GM12891 (cell line): ENCODE data around the gene RBM20.
A peak's percentile ranks its signal among the peaks of the same experiment; 100 is the strongest.
"Not testable (repeated sequence)": the region's sequence is repeated elsewhere in the genome, so short reads cannot be mapped to it uniquely, and the experiment has no call there.

ENCODE experiments used
- DNase-seq: peaks from one replicate; pipeline ENCODE4 v3.0.0; 2011; ENCODE audit warnings: low spot score; ENCODE audit not compliant: insufficient read length
- FAIRE-seq: peaks from 2 replicates; lab custom pipeline; 2011; peaks lifted over from hg19 to GRCh38; lab: Jason Lieb, UNC
- PAX5 ChIP-seq: IDR thresholded peaks from 2 replicates; pipeline ENCODE4 v1.6.1; 2011; ENCODE audit warnings: low read length, moderate library complexity, mild to moderate bottlenecking; ENCODE audit not compliant: insufficient read depth, severe bottlenecking
- POLR2A ChIP-seq: IDR thresholded peaks from 2 replicates; pipeline ENCODE4 v1.6.1; 2011; ENCODE audit warnings: low read depth, low read length, control low read depth
- POLR2AphosphoS5 ChIP-seq: IDR thresholded peaks from 2 replicates; pipeline ENCODE4 v1.6.1; 2011; ENCODE audit warnings: low read depth, low read length, control low read depth
- POU2F2 ChIP-seq: IDR thresholded peaks from 2 replicates; pipeline ENCODE4 v1.6.1; 2011; ENCODE audit warnings: low read depth, mild to moderate bottlenecking, control low read depth, low read length, moderate library complexity
- SPI1 ChIP-seq: IDR thresholded peaks from 2 replicates; pipeline ENCODE4 v1.6.1; 2011; ENCODE audit warnings: low read depth, low read length, control low read depth
- TAF1 ChIP-seq: IDR thresholded peaks from 2 replicates; pipeline ENCODE4 v1.6.1; 2011; ENCODE audit warnings: low read depth, low read length, control low read depth

Gene RBM20

DNA sequence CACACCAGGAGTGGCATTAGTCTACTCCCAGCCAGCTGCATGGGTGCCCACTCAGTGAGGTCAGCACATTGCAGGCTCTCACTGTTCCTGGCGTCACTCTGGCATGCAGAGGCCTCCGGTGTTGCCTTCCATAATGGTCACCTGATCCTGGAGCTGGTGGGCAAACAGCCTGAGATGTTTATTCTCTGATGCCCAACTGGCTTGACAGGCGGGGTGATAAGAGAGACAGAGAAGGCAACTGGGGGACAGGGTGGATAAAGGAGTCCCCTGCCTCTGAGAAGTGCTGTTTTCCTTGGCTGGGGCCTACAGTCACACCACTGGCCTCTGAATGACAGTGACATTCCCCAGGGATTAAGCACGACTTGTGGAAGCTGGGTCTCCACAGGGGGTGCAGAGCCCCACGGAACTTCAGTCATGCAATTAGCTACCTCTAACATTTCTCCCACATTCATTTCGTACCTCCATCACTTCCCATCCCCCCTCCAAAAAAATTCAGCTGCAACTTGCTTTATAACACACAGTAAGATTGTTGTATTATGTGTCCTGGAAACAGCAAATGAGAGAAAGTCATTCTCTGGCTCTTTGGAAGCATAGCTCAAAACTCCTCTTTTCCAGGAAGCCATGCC lies 7.1 kb upstream of the RBM20 start:
- FAIRE-seq (no peak), DNase-seq (no peak)
- TF ChIP-seq SPI1 (no peak), PAX5 (no peak), TAF1 (no peak), POLR2AphosphoS5 (no peak), POLR2A (no peak), POU2F2 (no peak)

- FAIRE-seq, result no peak
- DNase-seq, result no peak
- TF ChIP-seq PAX5, result no peak
- no peak for TF ChIP-seq POU2F2
- TF ChIP-seq POLR2A, result no peak
- no peak for TF ChIP-seq POLR2AphosphoS5
- TF ChIP-seq TAF1, result no peak
- no peak for TF ChIP-seq SPI1
Observed at GRCh38 chr10:110637558-110638053, 6.5 kb upstream of the RBM20 start.

- DNase-seq (no peak), FAIRE-seq (no peak)
- TF ChIP-seq POLR2A (no peak), POLR2AphosphoS5 (no peak), POU2F2 (no peak), TAF1 (no peak), PAX5 (no peak), SPI1 (no peak)
Observed at GRCh38 chr10:110638319-110638718, 5.8 kb upstream of the RBM20 start.

DNA sequence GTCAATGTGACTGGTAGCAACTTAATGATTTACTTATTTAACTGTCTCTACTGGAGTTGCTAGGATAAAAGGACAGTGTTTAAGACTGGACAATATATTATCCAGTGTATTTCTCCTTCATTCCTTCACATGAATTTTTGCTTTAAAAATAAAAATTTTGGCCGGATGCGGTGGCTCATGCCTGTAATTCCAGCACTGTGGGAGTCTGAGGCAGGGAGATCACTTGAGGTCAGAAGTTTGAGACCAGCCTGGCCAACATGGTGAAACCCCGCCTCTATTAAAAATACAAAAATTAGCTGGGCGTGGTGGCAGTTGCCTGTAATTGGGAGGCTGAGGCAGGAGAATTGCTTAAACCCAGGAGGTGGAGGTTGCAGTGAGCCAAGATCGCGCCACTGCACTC lies 5.1 kb upstream of the RBM20 start:
- FAIRE-seq, DNase-seq: not testable (repeated sequence)

- DNase-seq, FAIRE-seq: not testable (repeated sequence)
Observed at GRCh38 chr10:110639858-110640257, 4.3 kb upstream of the RBM20 start.

DNA sequence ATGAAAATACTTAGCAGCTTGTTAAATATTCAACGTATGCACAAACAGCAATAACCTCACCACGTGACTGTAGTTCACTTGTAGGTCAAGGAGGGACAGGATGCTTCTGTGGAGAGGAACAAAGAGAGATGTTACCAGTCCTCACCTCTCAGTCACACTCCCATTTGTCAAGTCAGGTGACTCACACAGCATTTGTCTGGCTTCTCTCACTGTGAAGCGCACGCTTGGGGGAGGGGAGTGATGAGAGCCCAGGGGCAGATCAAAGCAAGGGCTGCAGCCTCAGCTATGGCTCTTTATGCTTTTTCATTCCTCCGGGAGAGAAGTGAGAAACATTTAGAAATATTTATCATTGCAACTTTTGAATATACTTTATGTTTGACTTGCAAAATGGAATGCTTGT lies 2.9 kb upstream of the RBM20 start:
- TF ChIP-seq POLR2AphosphoS5, result no peak
- no peak for TF ChIP-seq TAF1
- TF ChIP-seq POLR2A, result no peak
- peak; percentile 43 for FAIRE-seq
- no peak for DNase-seq

DNA sequence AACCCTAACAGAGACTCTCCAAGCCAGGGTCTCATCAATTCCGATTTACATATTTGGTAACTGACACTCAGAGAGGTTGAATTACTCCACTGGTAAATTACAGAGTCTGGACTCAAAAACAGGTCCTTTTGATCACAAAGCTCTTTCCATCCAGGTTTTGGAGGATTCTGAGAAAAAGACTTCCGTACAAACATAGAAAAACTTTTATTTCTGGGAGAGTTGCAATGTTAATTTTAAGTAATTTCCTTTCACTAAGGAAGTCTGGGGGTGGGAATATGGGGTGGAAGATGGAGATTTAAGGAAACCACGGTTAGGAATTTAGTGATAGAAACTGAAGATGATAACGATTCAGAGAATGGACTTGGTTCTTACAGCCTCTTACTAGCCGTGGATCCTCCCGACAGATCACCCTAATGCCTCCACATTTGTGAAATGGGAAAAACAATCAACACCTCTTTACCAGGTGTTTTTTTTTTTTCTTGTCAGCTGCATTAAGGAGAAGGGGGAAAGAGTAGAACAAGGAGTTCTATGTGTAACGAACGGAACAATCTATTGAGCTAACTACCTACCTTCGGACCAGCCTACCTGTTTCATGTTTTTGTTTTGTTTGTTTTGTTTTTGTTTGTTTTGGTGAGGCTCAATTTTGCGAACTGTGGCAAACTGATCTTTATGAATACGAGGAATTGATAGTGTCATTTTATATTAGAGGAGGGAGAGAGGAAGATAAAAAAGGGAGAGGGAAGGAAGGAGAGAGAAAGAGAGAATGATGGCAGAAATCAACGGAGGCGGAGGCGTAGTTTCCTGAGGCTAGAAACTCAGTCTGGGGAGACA lies 1.7 kb upstream of the RBM20 start:
- TF ChIP-seq PAX5 (no peak), SPI1 (no peak), POU2F2 (no peak), TAF1 (no peak), POLR2AphosphoS5 (no peak), POLR2A (no peak)
- no peak for FAIRE-seq
- DNase-seq, result no peak

- TF ChIP-seq POU2F2 (no peak), SPI1 (no peak), TAF1 (no peak), PAX5 (no peak), POLR2AphosphoS5 (no peak), POLR2A (no peak)
- peak; percentile 67 for FAIRE-seq
- no peak for DNase-seq
Observed at GRCh38 chr10:110643035-110643652, 992 bp upstream of the RBM20 start.

- no peak for DNase-seq
Observed at GRCh38 chr10:110644598-110645462, 694 bp downstream of the RBM20 start.

More at GRCh38 chr10:110644598-110645462, 694 bp downstream of the RBM20 start:
- TF ChIP-seq POU2F2, result no peak
- TF ChIP-seq POLR2AphosphoS5, result no peak
- TF ChIP-seq TAF1, result no peak
- no peak for TF ChIP-seq PAX5
- TF ChIP-seq POLR2A, result no peak
- no peak for TF ChIP-seq SPI1
- no peak for FAIRE-seq
